ENCODE data around the gene MEST. TPM values are rescaled to one million over a fixed set of nuclear protein-coding genes. Genes with fewer than 3 reads are reported as not detected.

MEST gene
- total RNA-seq, 4 donors from 2014 or later = 5.2 to 14.0 (median 9.3) TPM

DNA sequence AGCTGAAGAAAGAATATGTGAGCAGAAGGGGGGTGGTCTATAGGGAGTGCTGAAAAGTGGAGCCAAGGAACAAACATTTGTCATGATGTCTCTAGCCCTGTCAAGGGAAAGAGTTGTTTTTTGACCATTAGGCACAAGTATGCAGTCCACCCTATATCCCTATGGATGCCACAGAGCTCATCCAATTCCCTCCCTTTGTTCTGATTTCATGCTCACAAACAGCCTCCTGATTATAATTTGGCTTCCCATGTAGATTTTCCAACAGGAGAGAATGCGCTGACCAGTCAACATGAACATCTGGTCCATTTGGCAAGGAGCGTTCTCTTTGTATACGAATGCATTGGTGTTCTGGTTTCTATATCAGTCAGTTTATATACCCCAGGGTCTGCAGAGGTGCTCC lies 38.9 kb upstream of the MEST start:
- Histone ChIP-seq H3K4me1 (no peaks in the 10 kb centered on the region), H3K36me3 (no peaks in the 10 kb centered on the region), H3K4me3 (no peak overlapping the region), H3K9me3 (no peaks in the 10 kb centered on the region), H3K27ac (no peak overlapping the region), H3K27me3 (no peaks in the 10 kb centered on the region)
- intact Hi-C loops (cut with DNase I) = no loop called here
- WGBS, 2 donors = 77 to 94% methylated on average over 3 of the region's 3 CpGs
- TF ChIP-seq, protein P1, sequence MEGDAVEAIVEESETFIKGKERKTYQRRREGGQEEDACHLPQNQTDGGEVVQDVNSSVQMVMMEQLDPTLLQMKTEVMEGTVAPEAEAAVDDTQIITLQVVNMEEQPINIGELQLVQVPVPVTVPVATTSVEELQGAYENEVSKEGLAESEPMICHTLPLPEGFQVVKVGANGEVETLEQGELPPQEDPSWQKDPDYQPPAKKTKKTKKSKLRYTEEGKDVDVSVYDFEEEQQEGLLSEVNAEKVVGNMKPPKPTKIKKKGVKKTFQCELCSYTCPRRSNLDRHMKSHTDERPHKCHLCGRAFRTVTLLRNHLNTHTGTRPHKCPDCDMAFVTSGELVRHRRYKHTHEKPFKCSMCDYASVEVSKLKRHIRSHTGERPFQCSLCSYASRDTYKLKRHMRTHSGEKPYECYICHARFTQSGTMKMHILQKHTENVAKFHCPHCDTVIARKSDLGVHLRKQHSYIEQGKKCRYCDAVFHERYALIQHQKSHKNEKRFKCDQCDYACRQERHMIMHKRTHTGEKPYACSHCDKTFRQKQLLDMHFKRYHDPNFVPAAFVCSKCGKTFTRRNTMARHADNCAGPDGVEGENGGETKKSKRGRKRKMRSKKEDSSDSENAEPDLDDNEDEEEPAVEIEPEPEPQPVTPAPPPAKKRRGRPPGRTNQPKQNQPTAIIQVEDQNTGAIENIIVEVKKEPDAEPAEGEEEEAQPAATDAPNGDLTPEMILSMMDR (IDR thresholded peaks at IDR 0.05) = no peak
- no peak for TF ChIP-seq POLR2A (IDR thresholded peaks at IDR 0.05)
- no peak for DNase-seq

DNA sequence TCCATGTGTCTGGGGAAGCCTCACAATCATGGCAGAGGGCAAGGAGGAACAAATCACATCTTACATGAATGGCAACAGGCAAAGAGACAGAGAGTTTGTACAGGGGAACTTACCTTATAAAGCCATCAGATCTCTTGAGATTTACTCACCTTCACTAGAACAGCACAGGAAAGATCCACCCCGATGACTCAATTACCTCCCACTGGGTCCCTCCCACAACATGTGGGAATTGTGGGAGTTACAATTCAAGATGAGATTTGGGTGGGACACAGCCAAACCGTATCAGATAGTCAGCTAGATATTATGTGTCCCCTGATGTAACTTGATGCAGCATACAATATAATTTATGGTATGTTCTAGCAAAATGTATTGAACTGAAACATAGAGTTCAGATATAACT lies 36.9 kb upstream of the MEST start:
- intact Hi-C loops (cut with DNase I) = no loop called here
- 51 to 69% methylated on average over 2 of the region's 2 CpGs for WGBS, 2 donors
- peaks cover 0 to 9% (median 0%) of the 10 kb centered on the region in 3 donors for H3K9me3 ChIP-seq

DNA sequence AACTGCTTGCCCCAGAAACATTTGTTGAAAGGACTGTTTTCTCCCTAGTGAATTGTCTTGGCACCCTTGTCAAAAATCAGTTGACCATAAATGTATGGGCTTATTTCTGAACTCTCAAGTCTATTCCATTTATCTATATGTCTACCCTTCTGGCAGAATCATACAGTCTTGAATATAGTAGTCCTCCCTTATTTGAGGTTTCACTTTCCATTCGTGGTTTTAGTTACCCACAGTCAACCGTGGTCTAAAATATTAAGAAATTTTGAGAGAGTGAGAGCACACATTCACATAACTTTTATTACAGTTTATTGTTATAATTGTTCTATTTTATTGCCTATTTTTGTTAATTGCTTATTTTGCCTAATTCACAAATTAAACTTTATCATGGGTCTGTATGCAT lies 33.6 kb upstream of the MEST start:
- H3K9me3 ChIP-seq = peaks cover 0 to 9% (median 0%) of the 10 kb centered on the region in 3 donors
- H3K27ac ChIP-seq = no peak overlapping the region
- H3K27me3 ChIP-seq = no peaks in the 10 kb centered on the region
- DNase-seq = no peak
- WGBS, 2 donors = 57 to 67% methylated on average over 2 of the region's 2 CpGs
- H3K4me1 ChIP-seq = no peaks in the 10 kb centered on the region
- intact Hi-C loops (cut with DNase I) = no loop called here
- H3K36me3 ChIP-seq = no peaks in the 10 kb centered on the region
- no peak overlapping the region for H3K4me3 ChIP-seq
- TF ChIP-seq POLR2A (IDR thresholded peaks at IDR 0.05) = no peak
- TF ChIP-seq, protein P1 (IDR thresholded peaks at IDR 0.05) = no peak

More for the DNA sequence above, 36.9 kb upstream of the MEST start:
- Histone ChIP-seq H3K36me3 (no peaks in the 10 kb centered on the region), H3K4me3 (no peak overlapping the region), H3K27ac (no peak overlapping the region), H3K4me1 (no peaks in the 10 kb centered on the region), H3K27me3 (no peaks in the 10 kb centered on the region)
- DNase-seq = no peak
- no peak for TF ChIP-seq POLR2A (IDR thresholded peaks at IDR 0.05)
- TF ChIP-seq, protein P1 (IDR thresholded peaks at IDR 0.05) = no peak

DNA sequence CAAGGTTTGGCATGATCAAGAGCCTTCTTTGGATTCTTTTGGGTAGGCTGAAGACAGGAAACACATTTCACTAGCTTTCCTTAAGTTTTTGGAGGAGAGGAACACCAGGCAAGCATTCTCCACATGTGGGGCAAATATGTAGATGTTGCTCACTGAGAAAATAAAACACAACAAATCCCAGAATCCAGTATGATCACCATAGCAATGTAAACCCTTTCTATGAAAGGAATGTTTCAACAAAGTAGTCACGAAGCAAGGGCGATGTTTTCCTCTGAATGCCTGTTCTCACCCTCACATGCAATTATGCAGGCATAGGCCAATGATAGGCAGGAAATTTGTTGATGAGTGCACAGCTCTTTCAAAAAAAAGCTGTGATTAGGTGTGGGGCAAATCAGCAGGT lies 30.6 kb upstream of the MEST start:
- WGBS, 2 donors = 42 to 70% methylated on average over 2 of the region's 2 CpGs
- intact Hi-C loops (cut with DNase I) = no loop called here
- H3K36me3 ChIP-seq = no peaks in the 10 kb centered on the region
- H3K4me1 ChIP-seq = no peaks in the 10 kb centered on the region
- no peak overlapping the region for H3K4me3 ChIP-seq
- H3K9me3 ChIP-seq = peaks cover 0 to 9% (median 0%) of the 10 kb centered on the region in 3 donors
- TF ChIP-seq POLR2A (IDR thresholded peaks at IDR 0.05) = no peak
- TF ChIP-seq, protein P1 (IDR thresholded peaks at IDR 0.05) = no peak
- H3K27me3 ChIP-seq = no peaks in the 10 kb centered on the region
- DNase-seq = no peak
- no peak overlapping the region for H3K27ac ChIP-seq

DNA sequence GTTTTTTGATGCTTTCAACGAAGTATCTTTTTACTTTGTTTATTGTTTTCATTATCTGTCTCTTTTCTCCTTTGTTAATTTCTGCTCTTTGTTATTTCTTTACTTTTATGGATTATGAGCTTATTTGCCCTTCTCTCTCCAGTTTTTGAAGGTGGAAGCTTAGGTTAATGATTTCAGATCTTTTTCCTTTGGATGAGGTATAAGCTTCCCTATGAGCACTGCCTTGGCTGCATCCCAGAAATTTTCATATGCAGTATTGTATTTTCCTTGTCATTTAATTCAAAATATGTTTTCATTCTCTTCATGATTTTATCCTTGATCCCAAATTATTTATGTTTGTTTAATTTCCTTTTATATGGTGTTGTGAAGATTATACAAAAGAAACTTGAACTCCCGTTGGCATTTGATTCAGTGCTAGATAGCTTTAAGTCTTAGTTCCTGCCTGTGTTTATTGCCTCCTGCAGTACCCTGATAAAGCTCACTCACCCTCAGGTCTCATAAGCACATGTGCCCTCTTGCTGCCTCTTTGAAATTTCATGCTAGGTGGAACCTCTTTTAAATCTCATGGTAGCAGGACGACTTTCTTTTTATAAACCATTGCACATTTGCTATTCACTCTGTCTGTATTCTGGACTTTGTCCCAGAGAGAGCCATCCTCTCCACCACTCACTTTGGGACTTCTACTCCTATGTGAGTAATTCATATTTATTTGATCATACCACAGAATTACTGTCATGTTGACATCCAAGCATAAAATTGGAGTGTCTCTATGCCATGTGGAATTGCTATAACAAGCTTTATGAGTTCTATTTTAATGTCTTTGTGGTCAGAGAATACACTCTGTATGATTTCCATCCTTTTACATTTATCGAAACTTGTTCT lies 28.1 kb upstream of the MEST start:
- Histone ChIP-seq H3K36me3 (no peaks in the 10 kb centered on the region), H3K4me1 (no peaks in the 10 kb centered on the region), H3K27ac (no peak overlapping the region), H3K27me3 (no peaks in the 10 kb centered on the region), H3K9me3 (peaks cover 0 to 9% (median 0%) of the 10 kb centered on the region in 3 donors), H3K4me3 (no peak overlapping the region)
- TF ChIP-seq, protein P1 (IDR thresholded peaks at IDR 0.05) = no peak
- no peak for TF ChIP-seq POLR2A (IDR thresholded peaks at IDR 0.05)
- intact Hi-C loops (cut with DNase I) = no loop called here
- no peak for DNase-seq
- WGBS, 2 donors = 57 to 62% methylated on average over 4 of the region's 4 CpGs
